Hypothalamus (tissue), 51 donors: Measurements from ENCODE around the gene BCL10.

ENCODE experiments used
- DNase-seq, 51 donors: peaks; one replicate each; lab custom pipeline; 2025; lab: John Stamatoyannopoulos, UW

Gene BCL10

DNA sequence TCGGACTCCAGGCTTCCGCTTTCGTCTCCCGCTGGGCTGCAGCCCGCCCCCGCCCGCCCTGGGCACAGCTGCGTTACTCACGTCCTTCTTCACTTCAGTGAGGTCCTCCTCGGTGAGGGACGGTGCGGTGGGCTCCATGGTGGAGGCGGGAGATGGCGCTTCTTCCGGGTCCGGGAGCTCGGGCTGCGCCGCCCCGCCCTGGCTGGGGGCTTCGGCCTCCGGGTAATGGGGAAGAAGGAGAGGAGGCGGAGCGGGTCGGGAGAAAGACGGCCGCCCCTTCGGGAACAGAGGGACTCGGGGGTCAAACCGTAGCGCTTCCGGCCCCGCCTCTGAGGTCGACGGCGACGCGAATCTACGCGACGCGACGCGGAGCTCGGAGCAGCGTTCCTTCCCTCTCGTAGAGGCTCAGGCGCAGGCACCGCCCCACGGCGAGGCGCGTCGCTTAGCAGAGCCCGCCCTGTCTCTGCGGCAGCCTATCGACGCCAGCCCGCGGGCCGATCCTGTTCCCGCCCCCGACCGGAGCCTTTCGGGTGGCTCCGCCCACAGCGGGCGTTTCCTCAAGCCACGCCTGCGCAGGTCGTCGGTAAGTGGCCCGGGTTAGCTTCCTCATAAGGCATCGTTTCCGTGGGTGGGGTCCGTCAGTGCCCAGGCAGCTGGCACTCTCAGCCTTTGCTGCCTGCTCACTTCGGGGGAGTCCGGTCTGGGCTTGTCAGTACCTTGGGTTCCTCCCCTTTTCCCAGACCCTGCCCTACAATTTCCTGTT is at the start of gene BCL10:
Gene BCL10 (minus strand): TSS at position 418 of the 763 bp plus-strand sequence. CDS start 280 bp downstream, at position 138.
- DNase-seq = peak; percentile 50 to 99 (median 96)

DNA sequence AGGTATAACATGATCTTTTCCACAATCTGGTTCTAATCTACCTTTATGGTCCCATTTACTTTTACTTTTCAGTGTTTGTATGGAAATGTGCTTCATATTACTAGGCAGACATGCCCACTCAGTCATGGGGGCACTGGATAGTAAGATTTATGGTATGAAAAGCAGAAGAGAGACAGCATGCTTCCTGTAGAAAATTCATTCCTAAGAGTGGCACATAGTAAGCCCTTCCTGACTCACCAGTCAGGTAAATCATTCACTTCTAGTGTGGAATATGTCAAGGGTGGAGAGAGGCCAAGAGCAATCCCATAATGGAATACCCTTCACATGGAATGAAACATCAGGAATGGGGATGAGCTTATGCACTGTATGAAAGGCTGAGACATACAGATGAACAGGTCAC is 49.5 kb upstream of the BCL10 start:
- DNase-seq = no peak

DNA sequence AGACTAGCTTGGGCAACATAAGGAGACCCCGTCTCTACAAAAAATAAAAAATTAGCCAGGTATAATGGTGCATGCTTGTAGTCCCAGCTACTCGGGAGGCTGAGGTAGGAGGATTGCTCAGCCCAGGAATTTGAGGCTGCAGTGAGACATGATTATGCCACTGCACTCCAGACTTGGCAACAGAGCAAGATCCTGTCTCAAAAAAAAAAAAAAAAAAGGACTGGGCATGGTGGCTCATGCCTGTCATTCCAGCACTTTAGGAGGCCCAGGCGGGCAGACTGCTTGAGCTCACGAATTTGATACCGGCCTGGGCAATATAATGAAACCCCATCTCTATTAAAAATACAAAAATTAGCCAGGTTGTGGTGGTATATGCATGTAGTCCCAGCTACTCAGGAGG is 47.3 kb upstream of the BCL10 start:
- no peak for DNase-seq

DNA sequence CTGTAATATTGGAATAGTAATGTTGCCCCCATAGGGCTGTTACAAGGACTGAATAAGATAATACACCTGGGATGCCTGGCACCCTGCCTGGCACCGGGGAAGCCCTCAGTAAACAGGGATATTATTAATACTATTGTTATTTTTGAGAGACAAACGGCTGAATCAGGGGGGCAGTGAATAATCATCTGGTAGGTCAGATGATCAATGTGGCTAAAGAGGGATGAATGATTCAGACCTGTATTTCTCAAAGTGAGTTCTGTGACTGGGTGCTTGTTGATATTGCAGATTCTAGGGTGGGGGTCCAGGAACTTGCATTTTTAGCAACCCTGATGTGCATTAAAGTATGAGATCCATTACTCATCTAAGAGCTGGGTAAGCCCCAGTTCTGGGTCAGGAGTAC is 46.2 kb upstream of the BCL10 start:
- no peak for DNase-seq

DNA sequence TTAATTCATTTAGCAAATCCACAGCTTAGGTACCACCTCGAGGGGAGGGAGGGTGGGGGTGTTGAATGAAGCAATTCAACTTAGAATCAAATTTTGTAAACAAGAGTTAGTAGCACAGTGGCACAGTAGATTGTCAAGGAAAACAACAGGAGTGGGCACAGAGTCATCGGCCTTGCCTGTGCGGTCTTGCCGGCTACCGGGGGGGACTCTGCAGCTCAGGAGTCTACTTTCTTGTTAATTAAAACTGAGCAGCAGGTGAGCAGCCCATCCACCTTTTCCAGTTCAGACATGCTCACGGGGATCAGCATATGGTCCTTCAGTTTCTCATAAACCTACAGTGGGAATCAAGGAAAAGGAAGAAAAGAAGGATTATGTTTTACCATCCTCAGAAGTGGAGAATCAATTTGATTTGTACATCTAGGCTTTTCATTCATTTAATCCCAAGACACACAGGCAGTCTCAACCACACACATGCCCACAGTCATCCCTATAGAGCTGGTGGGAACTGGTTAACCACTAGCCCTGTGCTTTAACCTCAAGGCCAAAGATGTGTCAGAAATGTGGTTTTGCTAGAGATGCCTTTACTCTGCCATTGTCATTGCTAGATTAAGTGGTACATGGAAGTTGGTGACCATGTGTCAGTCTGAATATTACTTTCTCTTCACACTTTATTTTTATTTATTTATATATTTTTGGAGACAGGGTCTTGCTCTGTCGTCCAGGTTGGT is 45.0 kb upstream of the BCL10 start:
- DNase-seq = no peak

DNA sequence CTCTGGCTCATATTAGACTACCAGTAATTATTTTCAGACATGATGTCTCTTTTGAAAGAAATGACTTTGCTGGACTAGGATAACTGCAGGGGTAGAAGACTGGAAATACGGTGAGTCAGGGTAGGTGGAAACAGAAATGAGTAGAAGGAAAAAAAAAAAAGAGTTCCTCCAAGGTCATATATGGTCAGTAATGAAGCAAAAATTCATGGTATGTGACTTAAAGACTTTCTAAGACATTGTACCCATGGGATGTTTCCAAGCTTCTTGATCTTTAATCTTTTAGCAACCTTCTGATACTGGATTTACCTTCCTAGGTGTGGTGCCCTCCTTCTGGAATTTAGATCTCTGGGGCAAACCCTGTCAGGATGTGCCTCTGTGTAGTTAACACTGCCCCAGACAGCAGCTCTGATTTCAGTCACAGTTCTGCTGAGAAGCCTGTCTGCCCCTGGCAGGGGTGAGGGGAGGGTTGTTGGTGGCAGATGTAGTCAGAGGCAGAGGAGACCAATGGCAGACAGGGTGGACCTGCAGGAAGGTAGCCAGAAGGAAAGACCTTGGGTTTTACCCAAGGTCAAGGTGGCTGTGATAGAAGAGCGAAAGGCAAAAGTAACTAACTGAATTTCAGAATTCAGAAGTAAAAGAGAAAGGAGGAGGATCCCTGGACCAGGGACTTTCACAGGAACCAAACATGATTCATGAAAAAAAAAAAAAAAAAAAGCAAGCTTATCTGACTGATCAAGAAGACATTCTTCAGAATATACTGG is 44.1 kb upstream of the BCL10 start:
- DNase-seq = no peak

DNA sequence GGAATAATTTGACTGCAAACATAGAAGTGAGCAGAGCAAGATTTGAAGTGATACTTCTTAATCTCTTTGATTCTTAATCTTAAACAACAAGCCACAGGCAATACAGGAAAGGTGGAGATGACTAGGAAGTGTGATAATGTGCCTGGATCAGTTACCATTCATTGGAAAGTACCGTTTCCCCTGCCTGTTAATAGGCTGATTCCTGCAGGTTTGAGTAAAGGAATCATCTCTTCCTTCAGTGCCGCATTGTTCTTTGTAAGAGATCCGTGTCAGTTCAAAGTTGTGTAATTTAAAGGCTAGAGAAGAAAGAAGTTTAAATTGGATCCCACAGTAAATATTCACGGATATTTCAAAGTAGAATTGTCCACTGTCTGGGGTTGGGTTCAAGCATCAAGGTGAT is 43.5 kb upstream of the BCL10 start:
- no peak for DNase-seq

DNA sequence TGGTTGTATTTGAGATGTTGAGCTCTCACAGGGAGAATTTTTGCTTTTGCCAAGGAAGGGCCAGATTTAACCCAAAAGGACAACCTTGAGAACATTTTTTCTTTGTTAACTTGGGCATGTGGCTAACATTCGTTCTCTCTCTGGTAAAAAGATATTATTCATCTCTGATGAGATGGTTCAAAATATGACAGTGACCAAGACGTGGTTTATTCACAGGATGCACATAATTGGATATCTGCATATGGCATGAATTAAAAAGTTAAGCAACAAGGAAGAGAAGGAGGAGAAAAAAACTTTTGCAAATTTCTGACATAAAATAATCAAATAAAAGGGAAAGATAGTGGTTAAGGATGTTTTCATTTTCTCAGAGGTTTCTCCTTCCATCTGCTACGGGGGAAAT is 43.1 kb upstream of the BCL10 start:
- no peak for DNase-seq

DNA sequence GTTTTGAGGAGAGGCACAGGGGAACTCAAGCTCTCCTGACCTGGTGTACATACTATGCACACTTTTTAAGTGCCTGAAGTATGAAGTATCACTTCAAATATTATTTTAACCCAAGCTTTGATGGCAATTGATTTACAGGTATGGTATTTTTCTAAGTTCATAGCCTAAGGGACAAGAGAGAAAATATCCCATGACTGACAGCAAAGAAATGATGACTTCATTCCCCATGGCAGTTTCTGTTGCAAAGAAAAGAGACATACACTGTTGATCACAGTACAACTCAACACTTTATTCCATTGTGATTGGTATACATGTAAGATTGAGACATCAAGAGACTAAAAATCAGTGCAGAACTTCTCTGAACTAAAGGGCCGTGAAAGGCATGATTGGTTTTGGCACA is 41.8 kb upstream of the BCL10 start:
- no peak for DNase-seq

DNA sequence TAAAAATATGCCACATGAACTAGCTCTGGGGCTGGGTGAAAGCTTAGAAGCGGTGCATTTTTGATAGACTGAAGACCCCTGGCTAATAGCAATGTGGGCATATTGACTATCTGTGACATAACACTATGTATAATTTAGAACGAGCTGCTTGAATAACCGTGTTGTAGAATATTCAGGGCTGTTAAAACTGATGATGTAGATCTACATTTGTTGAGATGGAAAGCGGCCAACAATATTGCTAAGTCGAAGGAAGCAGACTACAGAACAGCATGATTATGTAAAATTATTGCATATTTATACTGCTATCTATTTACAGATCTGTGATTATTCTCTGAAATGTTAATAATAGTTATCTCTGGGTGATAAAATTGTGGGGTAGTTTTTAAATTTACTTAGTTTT is 41.1 kb upstream of the BCL10 start:
- DNase-seq = no peak

DNA sequence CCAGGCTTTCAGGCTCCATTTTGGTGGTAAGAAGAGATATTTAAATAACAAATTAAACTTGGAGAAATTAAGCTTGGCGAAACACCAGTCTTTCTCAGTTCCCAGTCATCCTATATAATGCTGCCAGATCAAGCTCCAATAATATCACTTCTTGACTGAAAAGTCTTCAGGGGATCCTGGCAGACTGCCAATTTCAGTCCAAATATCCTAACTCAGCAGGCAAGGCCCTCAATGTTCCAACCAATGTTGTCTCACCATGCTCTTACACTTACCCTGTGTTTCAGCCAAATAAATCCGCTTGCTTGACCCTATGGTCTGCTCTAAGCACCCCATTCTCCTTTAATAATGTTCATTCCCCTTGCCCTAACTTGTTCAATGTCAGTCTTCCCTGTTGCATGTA is 39.9 kb upstream of the BCL10 start:
- no peak for DNase-seq

DNA sequence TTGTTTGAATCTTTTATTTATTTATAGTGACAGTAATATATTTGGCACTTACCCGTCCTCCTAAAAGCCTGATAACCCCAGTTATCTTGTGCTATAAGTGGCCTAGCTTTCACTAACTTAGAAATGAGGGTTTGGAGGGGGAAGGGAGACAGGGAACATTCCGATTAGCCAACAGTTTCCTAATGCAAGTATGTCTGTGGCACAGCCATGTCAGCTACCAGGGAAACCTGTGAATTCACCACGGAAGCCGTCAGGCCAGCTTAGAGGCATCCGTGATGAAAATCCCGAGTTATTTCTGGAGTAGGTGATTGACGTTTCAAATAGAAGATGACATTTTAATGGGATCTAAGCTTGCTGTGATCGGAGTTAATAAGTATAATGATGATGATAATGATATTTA is 39.4 kb upstream of the BCL10 start:
- no peak for DNase-seq

DNA sequence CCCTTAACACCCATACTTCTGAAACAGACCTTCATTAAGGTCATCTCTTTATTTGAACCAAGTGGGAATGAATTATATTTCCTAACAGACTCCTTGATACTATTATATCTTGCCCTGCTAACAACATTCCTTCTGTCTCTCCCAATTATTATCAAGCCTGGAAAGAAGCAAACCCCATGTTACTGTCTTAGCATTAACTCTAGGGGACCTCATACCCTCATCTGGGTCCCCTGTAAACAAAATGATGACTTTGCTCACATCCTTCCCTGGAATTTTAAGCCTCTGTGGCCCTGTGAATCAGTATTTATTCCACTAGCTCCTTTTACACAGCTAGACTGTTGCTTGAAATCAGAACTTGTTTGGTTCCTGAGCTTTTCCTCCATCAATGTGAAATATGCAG is 38.3 kb upstream of the BCL10 start:
- no peak for DNase-seq

DNA sequence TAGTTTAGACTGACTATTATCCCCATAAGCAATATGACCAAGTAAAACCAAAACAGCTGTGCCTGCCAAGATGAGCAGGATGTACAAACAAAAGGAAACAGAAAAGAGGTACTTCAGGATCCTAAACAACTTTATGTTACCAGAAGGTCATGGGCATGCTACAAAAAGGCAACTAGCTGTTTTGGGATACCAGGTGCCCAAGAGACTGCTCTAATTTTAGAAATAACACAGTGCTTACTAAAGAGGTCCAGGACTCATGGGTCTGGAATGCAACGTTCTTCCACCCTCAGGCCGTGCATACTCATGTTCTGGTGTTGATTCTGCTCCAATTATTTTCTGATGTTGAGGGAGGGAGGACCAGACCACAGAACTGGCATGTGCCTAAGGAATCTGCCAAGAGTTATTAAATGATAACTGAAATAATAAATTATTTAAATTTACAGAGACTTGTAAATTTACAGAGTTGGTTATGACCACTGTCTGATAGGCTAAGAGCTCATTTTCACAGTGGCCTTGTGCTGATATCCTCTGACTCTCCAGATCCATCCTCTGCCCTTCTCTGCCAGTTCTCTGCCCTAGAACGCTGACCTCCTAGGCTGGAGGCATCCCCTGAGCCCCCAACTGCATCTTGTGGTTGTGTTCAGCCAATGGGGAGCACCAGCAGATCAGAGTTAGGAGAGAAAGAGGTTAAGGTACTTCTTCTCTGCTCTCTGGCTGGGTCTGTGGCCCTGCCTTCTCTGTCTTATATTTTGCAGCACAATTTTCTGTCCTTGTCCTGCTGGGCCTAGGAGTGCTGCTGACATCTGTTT is 37.7 kb upstream of the BCL10 start:
- DNase-seq = no peak

DNA sequence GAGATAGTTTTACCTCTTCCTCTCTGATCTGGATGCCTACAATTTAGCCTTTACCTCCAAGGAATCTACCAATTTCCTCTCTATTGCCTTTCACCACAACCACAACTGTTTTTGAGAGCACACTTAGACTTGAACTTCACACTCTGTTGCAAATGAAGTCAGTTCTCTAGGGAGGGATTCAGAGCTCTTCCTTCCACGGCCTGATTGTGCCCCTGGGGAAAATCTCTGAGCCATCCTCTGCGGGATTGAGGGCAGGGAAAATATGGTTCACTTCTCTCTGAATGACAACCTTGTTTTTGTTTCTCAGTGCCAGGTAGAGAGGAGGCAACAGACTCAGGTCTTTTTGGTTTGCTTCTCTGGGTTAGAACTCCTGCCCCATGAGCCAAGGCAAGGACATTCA is 35.4 kb upstream of the BCL10 start:
- no peak for DNase-seq

DNA sequence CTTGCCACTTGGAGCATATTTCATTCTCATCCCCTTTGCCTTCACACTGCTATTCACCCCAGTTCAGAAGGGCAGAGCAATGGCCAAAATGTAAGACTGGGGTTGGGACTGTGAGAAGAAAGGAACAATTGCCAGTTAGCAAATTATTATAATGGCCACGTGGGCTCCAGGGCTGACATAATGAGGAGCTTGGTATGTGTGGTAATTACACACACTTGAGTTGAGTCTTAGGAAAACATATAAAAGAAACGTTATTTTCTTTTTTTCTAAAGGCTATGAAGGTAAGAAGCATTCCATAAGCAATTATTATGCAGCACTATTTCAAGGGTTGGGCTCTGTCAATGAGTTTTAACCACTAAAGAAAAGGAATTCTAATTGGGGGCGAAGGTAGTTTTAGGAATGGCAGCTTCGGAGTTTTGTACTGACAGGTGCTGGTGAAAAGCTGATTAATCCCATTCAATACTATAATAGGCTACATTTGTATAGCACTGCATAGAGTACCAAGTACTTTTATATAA is 32.5 kb upstream of the BCL10 start:
- no peak for DNase-seq

DNA sequence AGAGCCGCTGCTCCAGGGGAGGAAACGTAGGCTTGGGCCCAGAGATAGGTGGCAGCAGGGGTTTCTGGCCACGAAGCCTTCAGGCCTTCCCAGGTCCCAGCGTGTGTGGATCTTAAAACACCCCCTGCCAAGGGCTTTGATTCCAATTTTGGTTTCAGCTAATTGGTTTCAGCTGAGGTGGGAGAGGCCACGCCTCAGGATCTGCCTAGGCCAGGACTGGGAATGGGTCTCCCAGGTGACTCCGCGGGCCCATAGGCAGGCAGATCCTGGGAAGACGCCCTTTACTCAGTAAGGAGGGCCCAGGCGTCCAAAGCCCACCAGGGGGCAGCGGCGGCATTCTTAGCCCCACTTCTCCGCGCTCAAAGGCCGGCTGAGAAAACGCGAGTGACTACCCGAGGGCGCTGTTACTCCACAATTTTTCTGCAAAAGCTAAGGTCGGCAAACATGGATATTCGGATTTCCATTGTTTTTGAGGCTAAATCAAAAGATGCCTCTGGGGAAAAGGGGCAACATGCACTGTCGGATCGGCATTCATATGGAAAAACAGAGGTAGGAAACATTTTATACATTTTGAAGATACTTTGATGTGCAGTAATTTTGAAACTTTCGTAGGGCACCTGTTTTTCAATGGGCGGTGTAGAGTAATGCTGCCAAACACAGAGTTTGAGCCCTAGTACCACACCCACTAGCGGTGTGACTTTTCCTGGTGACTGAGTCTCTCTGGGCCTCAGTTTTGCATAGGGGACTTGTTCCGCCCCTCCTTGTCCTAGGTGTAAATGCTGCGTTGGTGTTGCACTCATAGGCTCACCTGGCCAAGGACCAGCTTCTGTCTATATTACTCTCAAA is 31.8 kb upstream of the BCL10 start:
- peak in 47 of 51 donors; percentile 7 to 82 (median 64) for DNase-seq

DNA sequence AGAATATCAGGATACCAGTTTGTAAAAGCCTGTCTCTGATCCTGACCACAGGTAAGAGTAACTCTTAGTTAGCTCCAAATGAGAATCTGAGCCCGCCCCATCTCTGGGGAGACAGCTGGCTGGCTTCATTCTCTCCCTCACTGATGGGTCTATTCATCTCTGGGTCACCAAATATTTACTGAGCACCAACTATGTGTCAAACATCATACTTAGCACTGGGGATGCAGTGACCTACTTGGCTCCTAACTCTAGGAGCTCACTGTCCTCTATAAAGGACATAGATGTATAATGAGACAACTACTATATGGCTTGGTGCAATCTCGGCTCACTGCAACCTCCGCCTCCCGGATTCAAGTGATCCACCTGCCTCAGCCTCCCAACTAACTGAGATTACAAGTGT is 29.8 kb upstream of the BCL10 start:
- DNase-seq = no peak

DNA sequence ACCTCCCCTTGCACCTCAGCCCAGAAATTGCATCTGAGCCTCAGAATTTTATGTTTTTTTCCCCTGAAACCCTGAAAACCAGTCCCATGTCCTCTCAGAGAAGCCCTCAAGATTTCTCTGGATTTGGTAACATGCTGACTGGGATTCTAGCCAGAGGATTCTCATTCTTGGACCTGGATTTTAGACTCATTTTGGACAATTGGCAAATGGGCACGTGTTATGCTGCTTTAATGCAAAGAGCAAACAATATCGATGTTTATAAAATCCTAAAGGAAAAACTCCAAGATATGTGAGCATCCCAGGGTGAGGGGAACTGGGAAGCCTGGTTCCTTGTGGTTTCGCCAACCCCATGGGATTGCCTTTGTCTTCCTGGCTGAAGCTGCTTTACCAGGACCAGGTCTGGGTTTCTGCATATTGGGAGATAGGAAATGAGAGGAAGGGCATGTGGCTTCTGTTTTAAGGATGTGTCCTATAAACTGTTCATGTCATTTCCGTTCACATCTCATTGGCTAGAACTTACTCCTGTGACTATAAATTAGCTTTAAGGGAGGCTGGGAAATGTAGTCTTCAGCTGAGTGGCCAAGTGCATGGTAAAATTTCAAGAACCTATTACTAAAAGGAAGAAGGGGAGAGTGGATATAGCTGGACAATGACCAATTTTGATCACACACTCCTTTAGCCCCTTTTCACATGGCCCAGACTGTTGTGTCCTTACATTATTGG is 27.2 kb upstream of the BCL10 start:
- no peak for DNase-seq
